K562 (cell line): Measurements from ENCODE around the gene CHCHD5. TPM values are rescaled to one million over a fixed set of nuclear protein-coding genes. Genes with fewer than 3 reads are reported as not detected.

ENCODE experiments used
- CBFA2T3 ChIP-seq: fragments of 450-650 bp; IDR thresholded peaks from 2 replicates; pipeline ENCODE4 v1.6.1; 2017
- CXXC5 ChIP-seq: fragments of 250-450 bp; sonication (Bioruptor Pico); IDR thresholded peaks from 2 replicates; pipeline ENCODE4 v1.8.0; 2022; ENCODE audit warnings: inconsistent platforms, mild to moderate bottlenecking, moderate library complexity
- DPF2 ChIP-seq: fragments of 450-650 bp; IDR thresholded peaks from 2 replicates; pipeline ENCODE4 v1.6.1; 2016
- EHMT2 ChIP-seq: fragments of 450-650 bp; IDR thresholded peaks from 2 replicates; pipeline ENCODE4 v1.6.1; 2018; ENCODE audit warnings: antibody characterized with exemption
- HDGF ChIP-seq: fragments of 450-650 bp; IDR thresholded peaks from 2 replicates; pipeline ENCODE4 v1.6.1; 2016
- HES1 ChIP-seq: fragments of 450-650 bp; IDR thresholded peaks from 2 replicates; pipeline ENCODE4 v1.6.1; 2016; ENCODE audit warnings: low read depth, mild to moderate bottlenecking, moderate library complexity
- JUN ChIP-seq, 2 experiments: sonication (generic) in 1 of 2; formaldehyde crosslinking in 1 of 2; IDR thresholded peaks; 2 replicates each; pipeline versions ENCODE4 v1.6.1 to v1.8.0; 2012 to 2022; ENCODE audit warnings: borderline replicate concordance in 2 of 2, mild to moderate bottlenecking in 2 of 2, improper control_type of control experiment in 1 of 2, low read depth in 1 of 2, low read length in 1 of 2, missing genetic modification reagents in 1 of 2
- JUNB ChIP-seq: fragments of 450-650 bp; formaldehyde crosslinking; conservative IDR thresholded peaks from 2 replicates; pipeline ENCODE4 v1.4.0; 2020; ENCODE audit warnings: mild to moderate bottlenecking
- NFIC ChIP-seq: fragments of 450-650 bp; IDR thresholded peaks from 2 replicates; pipeline ENCODE4 v1.6.1; 2017; ENCODE audit warnings: mild to moderate bottlenecking, inconsistent platforms
- PATZ1 ChIP-seq: fragments of 250-450 bp; sonication (Bioruptor Pico); IDR thresholded peaks from 2 replicates; pipeline ENCODE4 v1.5.0; 2020; ENCODE audit warnings: mild to moderate bottlenecking, borderline replicate concordance
- RBM34 ChIP-seq: fragments of 200-400 bp; formaldehyde crosslinking; IDR thresholded peaks from 2 replicates; pipeline ENCODE4 v1.6.1; 2018; ENCODE audit warnings: low read length, borderline replicate concordance; ENCODE audit not compliant: insufficient read depth
- TEAD4 ChIP-seq, 2 experiments: sonication (generic) in 1 of 2; formaldehyde crosslinking in 1 of 2; IDR thresholded peaks; 2 replicates each; pipeline versions ENCODE4 v1.6.1 to v1.8.0; 2012 to 2022; ENCODE audit warnings: borderline replicate concordance in 1 of 2, inconsistent platforms in 1 of 2, low read length in 1 of 2, mild to moderate bottlenecking in 1 of 2, missing genetic modification reagents in 1 of 2
- THRAP3 ChIP-seq: fragments of 450-650 bp; IDR thresholded peaks from 2 replicates; pipeline ENCODE4 v1.6.1; 2016; ENCODE audit warnings: mild to moderate bottlenecking, inconsistent platforms, borderline replicate concordance
- ZBTB26 ChIP-seq: fragments of 450-650 bp; formaldehyde crosslinking; IDR thresholded peaks from 2 replicates; pipeline ENCODE4 v1.4.0; 2022; ENCODE audit warnings: missing genetic modification characterization
- ZMIZ1 ChIP-seq, 2 experiments: fragments of 150-350 bp in 1 of 2; IDR thresholded peaks; 2 replicates each; pipeline ENCODE4 v1.6.1; 2012 to 2016; ENCODE audit warnings: low read depth in 2 of 2, low read length in 2 of 2, mild to moderate bottlenecking in 1 of 2, moderate library complexity in 1 of 2
- ZNF592 ChIP-seq: fragments of 450-650 bp; IDR thresholded peaks from 2 replicates; pipeline ENCODE4 v1.6.1; 2017; ENCODE audit warnings: antibody characterized with exemption, mild to moderate bottlenecking
- polyA plus RNA-seq, 8 experiments: library from polyadenylated mRNA; depleted of rRNA in 4 of 8; stranded (reverse) in 5 of 8; unstranded in 3 of 8; fragments of >200 nt; fragmentation: Nextera tagmentation in 2 of 8; fragmentation: Illumina TruSeq in 1 of 8; extraction: Ambion mirVana in 2 of 8; extraction: Trizol in 1 of 8; gene quantifications; 2 replicates each; pipeline versions ENCODE4 v1.2.1 to v1.2.3, GENCODE V29; 2011 to 2014; ENCODE audit warnings: inconsistent platforms in 1 of 8, missing spikeins in 1 of 8
- total RNA-seq, 7 experiments: library from RNA; depleted of rRNA in 6 of 7; stranded (reverse); fragments of >200 nt in 6 of 7; fragmentation: Illumina TruSeq in 2 of 7; extraction: Trizol in 2 of 7; gene quantifications; 2 replicates each; pipeline versions ENCODE4 v1.2.1 to v1.2.3, GENCODE V29; 2011 to 2021; ENCODE audit warnings: low replicate concordance in 1 of 7

The CHCHD5 gene
- total and polyA plus RNA-seq, 9 of the 15 experiments (the other 6 are each of a cell fraction or from before 2014, with no cell fraction given) = 7.4 to 79.3 (median 33.4) TPM

- TF ChIP-seq PATZ1 (CRISPR knock-in tag) (no peak), ZBTB26 (CRISPR knock-in tag) (no peak), EHMT2 (no peak), JUNB (no peak), DPF2 (peak; percentile 75; the same call in 1 of the 2 replicates), JUN (IDR thresholded peaks at IDR 0.05; ENCODE audit: borderline replicate concordance, low read depth, low read length) (peak; percentile 51; the same call in 1 of the 2 replicates), JUN (CRISPR knock-in tag; IDR thresholded peaks at IDR 0.05; ENCODE audit: borderline replicate concordance) (no peak), ZMIZ1 (IDR thresholded peaks at IDR 0.05; ENCODE audit: low read depth in 2 of 2, low read length in 2 of 2) (no peak), NFIC (peak; percentile 56), TEAD4 (IDR thresholded peaks at IDR 0.05; ENCODE audit: low read length) (peak; percentile 67), TEAD4 (CRISPR knock-in tag; IDR thresholded peaks at IDR 0.05; ENCODE audit: borderline replicate concordance) (no peak), HES1 (no peak), CBFA2T3 (peak; percentile 63), ZNF592 (no peak), CXXC5 (peak; percentile 37; the same call in 1 of the 2 replicates), RBM34 (no peak), THRAP3 (no peak), HDGF (no peak)
These were observed 38.1 kb downstream of the CHCHD5 start (continued) for GRCh38 chr2:112622528-112622849.
